ENCODE measurements around the gene LEKR1. TPM values are rescaled to one million over a fixed set of nuclear protein-coding genes. Genes with fewer than 3 reads are reported as not detected.

LEKR1 gene
- total RNA-seq, 4 donors from 2014 or later = 0.22 to 1.3 (median 0.34) TPM; not detected in 1

DNA sequence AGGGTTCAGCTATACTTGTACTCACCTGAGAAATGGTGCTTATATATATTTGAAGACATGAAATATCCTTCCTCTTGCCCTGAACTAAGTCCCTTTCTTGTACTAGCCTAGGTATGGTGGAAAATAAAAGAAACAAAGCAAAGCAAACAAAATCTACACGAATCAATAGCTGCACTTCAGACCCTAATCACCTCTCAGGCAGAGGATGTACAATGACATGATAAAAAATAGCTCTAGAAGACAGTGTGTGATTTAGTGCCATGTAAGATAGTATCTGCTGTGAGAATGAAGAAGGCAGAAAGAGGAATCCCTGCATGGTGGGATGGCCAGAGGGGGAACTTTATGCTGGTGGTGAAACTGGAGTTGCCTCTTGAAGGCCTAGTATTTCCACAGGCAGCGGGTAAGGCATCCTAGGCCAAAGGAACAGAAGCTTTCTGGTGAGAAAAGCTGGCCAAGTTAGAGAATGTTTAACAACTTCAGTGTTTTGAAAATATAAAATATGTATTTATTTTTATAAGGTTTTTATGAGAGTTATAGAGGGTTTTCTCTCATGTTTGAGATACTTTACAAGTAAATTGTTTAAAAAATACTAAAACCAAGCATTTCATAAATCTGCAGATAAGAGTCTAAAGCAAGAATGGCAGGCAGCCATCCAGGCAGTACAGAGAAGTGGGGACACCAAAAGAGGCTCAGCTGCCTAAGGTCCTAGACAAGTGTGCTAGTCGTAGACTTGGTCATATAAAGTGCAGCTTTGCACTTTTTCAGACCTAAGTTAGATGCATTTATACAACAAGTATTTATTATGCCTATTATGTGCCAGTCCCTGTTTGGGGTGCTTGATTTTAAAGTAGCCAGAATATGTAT, 14.9 kb downstream of the LEKR1 start:
- TF ChIP-seq, protein P1, sequence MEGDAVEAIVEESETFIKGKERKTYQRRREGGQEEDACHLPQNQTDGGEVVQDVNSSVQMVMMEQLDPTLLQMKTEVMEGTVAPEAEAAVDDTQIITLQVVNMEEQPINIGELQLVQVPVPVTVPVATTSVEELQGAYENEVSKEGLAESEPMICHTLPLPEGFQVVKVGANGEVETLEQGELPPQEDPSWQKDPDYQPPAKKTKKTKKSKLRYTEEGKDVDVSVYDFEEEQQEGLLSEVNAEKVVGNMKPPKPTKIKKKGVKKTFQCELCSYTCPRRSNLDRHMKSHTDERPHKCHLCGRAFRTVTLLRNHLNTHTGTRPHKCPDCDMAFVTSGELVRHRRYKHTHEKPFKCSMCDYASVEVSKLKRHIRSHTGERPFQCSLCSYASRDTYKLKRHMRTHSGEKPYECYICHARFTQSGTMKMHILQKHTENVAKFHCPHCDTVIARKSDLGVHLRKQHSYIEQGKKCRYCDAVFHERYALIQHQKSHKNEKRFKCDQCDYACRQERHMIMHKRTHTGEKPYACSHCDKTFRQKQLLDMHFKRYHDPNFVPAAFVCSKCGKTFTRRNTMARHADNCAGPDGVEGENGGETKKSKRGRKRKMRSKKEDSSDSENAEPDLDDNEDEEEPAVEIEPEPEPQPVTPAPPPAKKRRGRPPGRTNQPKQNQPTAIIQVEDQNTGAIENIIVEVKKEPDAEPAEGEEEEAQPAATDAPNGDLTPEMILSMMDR (IDR thresholded peaks at IDR 0.05; ENCODE audit: low read depth) = no peak

DNA sequence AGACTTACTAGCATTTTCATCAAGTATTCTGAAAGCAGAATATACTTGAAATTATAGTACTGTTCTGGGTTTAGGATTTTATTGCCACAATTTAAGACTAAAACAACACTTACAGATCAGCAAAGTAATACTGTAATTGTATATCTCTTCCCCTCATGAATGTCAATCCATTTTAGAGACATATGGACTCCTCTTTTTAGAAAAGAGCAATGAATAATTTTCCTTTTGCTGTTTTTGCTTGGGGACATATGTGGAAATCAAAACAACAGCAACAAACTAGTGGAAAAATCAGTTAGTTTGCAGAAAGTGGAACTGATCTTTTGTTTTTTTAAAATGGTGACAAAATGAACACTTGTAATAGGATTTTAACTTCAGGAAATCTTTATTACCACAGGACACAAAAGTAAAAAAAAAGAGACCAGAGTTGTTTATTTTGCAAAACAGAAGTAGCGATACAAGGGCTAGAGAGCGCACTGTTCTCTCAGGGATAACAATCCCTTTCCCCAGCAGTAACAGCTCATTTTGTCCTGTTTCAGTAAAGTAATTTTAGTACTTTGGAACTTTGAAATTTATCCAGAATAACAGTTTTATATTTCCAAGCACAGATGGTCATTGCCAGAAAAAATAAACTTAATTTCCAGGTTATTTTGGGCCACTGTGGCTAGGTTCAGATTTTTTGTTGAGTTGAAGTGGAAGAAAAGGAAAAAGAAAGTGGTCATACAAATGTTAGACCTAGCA, 17.1 kb downstream of the LEKR1 start:
- TF ChIP-seq, protein P1 (IDR thresholded peaks at IDR 0.05; ENCODE audit: low read depth) = no peak

DNA sequence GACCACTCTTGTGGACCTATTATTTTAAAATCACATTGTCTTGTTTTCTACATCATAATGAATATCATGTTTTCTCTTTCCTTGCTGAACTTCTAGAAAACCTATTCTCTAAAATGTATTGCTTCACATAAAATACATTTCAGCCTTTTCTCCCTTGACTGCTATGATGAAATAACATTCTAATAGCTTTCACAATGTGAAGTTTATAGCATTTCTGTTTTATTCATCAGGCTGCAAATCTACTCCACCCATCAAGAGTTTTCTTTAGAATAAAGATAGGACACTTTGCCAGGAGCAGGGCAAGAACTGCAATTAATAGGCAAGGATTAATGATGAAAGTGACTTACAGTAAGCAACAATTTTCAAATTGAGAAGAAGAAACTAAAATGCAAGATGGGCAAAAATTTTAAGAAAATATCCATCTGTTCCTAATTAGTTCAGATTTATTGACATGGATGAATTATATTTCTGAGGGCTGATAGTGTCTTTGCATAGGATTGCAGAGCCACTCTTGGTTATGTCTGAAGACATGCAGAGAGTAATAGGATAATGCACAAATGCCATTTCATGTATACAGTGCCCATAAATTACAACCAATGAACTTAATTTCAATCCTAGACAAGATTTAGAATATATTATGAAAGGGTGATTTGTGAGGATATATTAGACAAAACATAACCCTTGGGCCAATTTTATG, 21.7 kb downstream of the LEKR1 start:
- TF ChIP-seq, protein P1 (IDR thresholded peaks at IDR 0.05; ENCODE audit: low read depth) = no peak

DNA sequence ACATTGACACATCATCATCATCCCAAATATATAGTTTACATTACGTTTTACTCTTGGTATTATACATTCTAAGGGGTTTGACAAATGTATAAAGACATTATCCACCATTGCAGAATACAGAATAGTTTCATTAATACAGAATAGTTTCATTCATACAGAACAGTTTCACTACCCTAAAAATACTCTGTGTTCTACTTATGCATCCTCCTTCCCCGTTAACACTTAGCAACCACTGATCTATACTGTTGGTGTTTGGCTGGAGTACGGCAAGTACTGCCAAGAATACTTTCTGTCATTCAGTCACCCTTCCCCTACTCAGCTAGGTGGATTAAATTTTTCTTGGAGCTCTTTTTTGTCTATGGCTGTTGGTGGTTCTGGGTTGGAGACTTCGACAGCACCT, 33.4 kb downstream of the LEKR1 start:
- TF ChIP-seq, protein P1 (IDR thresholded peaks at IDR 0.05; ENCODE audit: low read depth) = no peak

DNA sequence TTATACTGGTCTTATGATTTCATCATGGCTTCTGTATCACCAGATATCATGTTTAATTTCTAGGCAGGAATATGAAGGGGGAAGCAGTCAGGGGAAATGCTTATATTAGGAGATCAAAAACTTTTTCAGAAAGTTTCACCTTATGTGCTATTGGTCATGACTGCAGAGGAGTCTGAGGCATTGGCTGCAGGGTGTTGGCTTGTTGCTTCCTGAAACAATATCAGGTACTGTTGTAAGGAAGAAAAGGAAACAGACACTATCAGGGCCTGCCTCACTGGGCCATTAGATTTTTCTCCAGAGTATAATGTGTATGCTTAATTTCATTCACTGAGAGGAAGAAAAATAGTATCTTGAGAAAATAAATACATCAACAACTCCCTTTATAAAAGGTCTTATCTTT, 34.7 kb downstream of the LEKR1 start:
- TF ChIP-seq, protein P1 (IDR thresholded peaks at IDR 0.05; ENCODE audit: low read depth) = no peak

DNA sequence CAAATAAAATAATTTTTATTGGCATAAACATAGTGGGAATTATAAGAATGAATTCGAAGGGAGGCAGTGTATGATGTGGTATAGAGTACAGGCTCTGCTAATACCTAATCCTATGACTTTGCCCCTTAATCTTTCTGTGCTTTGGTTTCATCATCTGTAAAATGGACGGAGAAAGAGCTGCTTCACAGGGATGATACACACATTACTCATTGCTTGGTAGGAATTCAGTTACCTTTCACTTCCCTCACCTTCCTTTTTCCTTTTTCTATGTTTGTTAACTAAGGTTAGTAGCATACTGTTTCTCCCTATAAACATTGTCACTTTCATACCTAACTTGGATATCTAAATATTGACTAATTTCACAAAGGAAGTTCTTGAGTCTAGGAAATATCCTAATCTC, 36.2 kb downstream of the LEKR1 start:
- TF ChIP-seq, protein P1 (IDR thresholded peaks at IDR 0.05; ENCODE audit: low read depth) = no peak

DNA sequence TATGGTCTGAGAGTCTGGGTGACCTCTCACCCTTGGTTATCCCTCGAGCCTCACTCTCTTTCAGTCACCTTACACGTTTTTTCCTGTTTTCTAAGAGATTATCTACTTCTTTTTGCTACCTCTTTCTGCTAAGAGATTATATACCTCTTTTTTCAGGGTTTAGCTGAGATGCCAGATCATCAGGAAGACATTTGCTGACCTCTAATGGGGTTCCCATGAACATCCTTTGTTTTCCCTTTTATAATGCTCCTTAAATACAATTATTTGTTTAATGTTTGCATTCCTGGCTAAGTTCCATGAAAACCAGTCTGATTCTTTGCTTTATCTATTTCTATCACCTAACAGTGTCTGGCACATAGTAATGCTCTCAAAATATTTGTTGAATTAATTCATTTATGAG, 39.6 kb downstream of the LEKR1 start:
- TF ChIP-seq, protein P1 (IDR thresholded peaks at IDR 0.05; ENCODE audit: low read depth) = no peak
